Caco-2 (cell line): ENCODE results near the gene SUPT3H. TPM values are rescaled to one million over a fixed set of nuclear protein-coding genes. Genes with fewer than 3 reads are reported as not detected.
"Not testable (repeated sequence)": the region's sequence is repeated elsewhere in the genome, so short reads cannot be mapped to it uniquely, and the experiment has no call there.

Source experiments
- BruUV-seq: library from RNA; stranded (reverse); fragments of 400-500 nt; replicated peaks from 2 replicates; lab custom pipeline; 2021; lab: Mats Ljungman, UMichigan
- CTCF ChIA-PET: fragments of 300-600 bp; sonication (Branson Sonifier 250); formaldehyde crosslinking; loops from one replicate; lab custom pipeline; 2022; ENCODE audit warnings: antibody characterized with exemption; lab: Charles Lee
- POLR2A ChIA-PET: fragments of 300-600 bp; sonication (Branson Sonifier 250); formaldehyde crosslinking; loops from one replicate; lab custom pipeline; 2022; ENCODE audit warnings: antibody characterized with exemption; lab: Charles Lee
- DNase-seq, 2 experiments: peaks; one replicate each; pipeline versions ENCODE4 v3.0.0 to v3.0.0-alpha.2; 2020 to 2022
- H3K27me3 ChIP-seq: replicated peaks from 2 replicates; pipeline ENCODE4 v1.6.0; 2011; ENCODE audit warnings: low read length; ENCODE audit not compliant: control insufficient read depth, insufficient read depth
- H3K36me3 ChIP-seq: 2 replicates; pipeline ENCODE4 v1.5.1; 2011; ENCODE audit warnings: low read length; ENCODE audit not compliant: control insufficient read depth, insufficient read depth
- H3K4me1 ChIP-seq: fragments of 250-450 bp; sonication (Bioruptor Pico); 2 replicates; pipeline ENCODE4 v1.5.1; 2020; ENCODE audit warnings: mild to moderate bottlenecking
- H3K4me3 ChIP-seq: 2 replicates; pipeline ENCODE4 v1.5.1; 2011; ENCODE audit warnings: low read depth, mild to moderate bottlenecking, control low read depth, low read length
- H3K9me3 ChIP-seq: fragments of 250-450 bp; sonication (Bioruptor Pico); 2 replicates; pipeline ENCODE4 v1.5.1; 2020; ENCODE audit warnings: mild to moderate bottlenecking, moderate library complexity
- H3K27ac Mint-ChIP-seq: one replicate; pipeline ENCODE4 v1.8.0; 2022; ENCODE audit warnings: mixed read lengths; ENCODE audit not compliant: unreplicated experiment
- H3K27me3 Mint-ChIP-seq: one replicate; pipeline ENCODE4 v1.8.0; 2022; ENCODE audit warnings: mixed read lengths; ENCODE audit not compliant: insufficient read depth, unreplicated experiment
- H3K36me3 Mint-ChIP-seq: one replicate; pipeline ENCODE4 v1.8.0; 2022; ENCODE audit warnings: mild to moderate bottlenecking, mixed read lengths; ENCODE audit not compliant: insufficient read depth, unreplicated experiment
- H3K4me1 Mint-ChIP-seq: one replicate; pipeline ENCODE4 v1.8.0; 2022; ENCODE audit warnings: low read depth, mixed read lengths; ENCODE audit not compliant: unreplicated experiment
- H3K4me3 Mint-ChIP-seq: one replicate; pipeline ENCODE4 v1.8.0; 2022; ENCODE audit warnings: mild to moderate bottlenecking, moderate library complexity, mixed read lengths; ENCODE audit not compliant: unreplicated experiment
- H3K9me3 Mint-ChIP-seq: one replicate; pipeline ENCODE4 v1.8.0; 2022; ENCODE audit warnings: mixed read lengths; ENCODE audit not compliant: unreplicated experiment
- CTCF ChIP-seq, 2 experiments: fragments of 200-600 bp in 1 of 2; IDR thresholded peaks; 1 replicate in 1 of 2; 2 replicates in 1 of 2; pipeline versions ENCODE4 v1.5.1 to v1.8.0; 2011 to 2022; ENCODE audit warnings: antibody characterized with exemption in 1 of 2, control low read depth in 1 of 2, inconsistent platforms in 1 of 2, low read depth in 1 of 2, low read length in 1 of 2, mild to moderate bottlenecking in 1 of 2, moderate library complexity in 1 of 2; ENCODE audit not compliant: insufficient read depth in 1 of 2, severe bottlenecking in 1 of 2, unreplicated experiment in 1 of 2
- intact Hi-C: fragments of 100-400 bp; cut with micrococcal nuclease; formaldehyde crosslinking; loops from one replicate; pipeline ENCODE4 v1.10.0; 2022; ENCODE audit not compliant: unreplicated experiment
- total RNA-seq: library from RNA; stranded (reverse); gene quantifications from 2 replicates; pipeline ENCODE4 v1.2.3, GENCODE V29; 2022

The SUPT3H gene
- total RNA-seq, 1 experiment from 2014 or later = 13.2 TPM

GRCh38 chr6:45044510-45045252 is 333.1 kb downstream of the SUPT3H start:
- peaks cover 6% of the 10 kb centered on the region for H3K4me1 Mint-ChIP-seq
- Histone ChIP-seq H3K9me3 (no peaks in the 10 kb centered on the region), H3K36me3 (no peaks in the 10 kb centered on the region), H3K4me3 (no peak overlapping the region), H3K27me3 (no peaks in the 10 kb centered on the region), H3K4me1 (no peaks in the 10 kb centered on the region; the same call in 1 of the 2 replicates)
- H3K9me3 Mint-ChIP-seq = no peaks in the 10 kb centered on the region
- H3K4me3 Mint-ChIP-seq = no peak overlapping the region
- no peaks in the 10 kb centered on the region for H3K27me3 Mint-ChIP-seq
- intact Hi-C loops = no loop called here
- ChIA-PET POLR2A (no interaction called here), CTCF (no interaction called here)
- H3K27ac Mint-ChIP-seq = no peak overlapping the region
- H3K36me3 Mint-ChIP-seq = no peaks in the 10 kb centered on the region
- DNase-seq = no peak
- BruUV-seq = no TSS peak
- no peak for TF ChIP-seq CTCF (IDR thresholded peaks at IDR 0.05; ENCODE audit: insufficient read depth in 1 of 2, low read depth in 1 of 2, low read length in 1 of 2, severe bottlenecking in 1 of 2, unreplicated experiment in 1 of 2)

GRCh38 chr6:45044086-45044485 is 333.6 kb downstream of the SUPT3H start:
- Mint-ChIP-seq H3K9me3 (no peaks in the 10 kb centered on the region), H3K36me3 (no peaks in the 10 kb centered on the region), H3K4me3 (no peak overlapping the region), H3K4me1 (peaks cover 6% of the 10 kb centered on the region), H3K27me3 (no peaks in the 10 kb centered on the region), H3K27ac (no peak overlapping the region)
- H3K9me3 ChIP-seq = no peaks in the 10 kb centered on the region
- POLR2A ChIA-PET = no interaction called here
- no TSS peak for BruUV-seq
- H3K36me3 ChIP-seq = no peaks in the 10 kb centered on the region
- intact Hi-C loops = no loop called here
- no peak for DNase-seq
- no peaks in the 10 kb centered on the region for H3K27me3 ChIP-seq
- CTCF ChIA-PET = no interaction called here
- no peak overlapping the region for H3K4me3 ChIP-seq
- H3K4me1 ChIP-seq = no peaks in the 10 kb centered on the region; the same call in 1 of the 2 replicates
- TF ChIP-seq CTCF (IDR thresholded peaks at IDR 0.05; ENCODE audit: insufficient read depth in 1 of 2, low read depth in 1 of 2, low read length in 1 of 2, severe bottlenecking in 1 of 2, unreplicated experiment in 1 of 2) = no peak

GRCh38 chr6:45042673-45043072 is 335.1 kb downstream of the SUPT3H start:
- intact Hi-C loops, POLR2A ChIA-PET: not testable (repeated sequence)

More at GRCh38 chr6:45042673-45043072, 335.1 kb downstream of the SUPT3H start:
- H3K27ac Mint-ChIP-seq, DNase-seq, H3K27me3 ChIP-seq, H3K36me3 Mint-ChIP-seq, H3K9me3 Mint-ChIP-seq, BruUV-seq, H3K36me3 ChIP-seq, CTCF ChIA-PET, H3K4me1 ChIP-seq, H3K9me3 ChIP-seq, H3K27me3 Mint-ChIP-seq, H3K4me3 Mint-ChIP-seq, H3K4me1 Mint-ChIP-seq, H3K4me3 ChIP-seq: not testable (repeated sequence)
